Endodermal cell (in vitro differentiated cells): ENCODE data around the gene NEK9. TPM values are rescaled to one million over a fixed set of nuclear protein-coding genes. Genes with fewer than 3 reads are reported as not detected.

Experiments
- DNase-seq: peaks from one replicate; pipeline ENCODE4 v3.0.0-alpha.2; 2017
- H3K27ac ChIP-seq: 2 replicates; pipeline ENCODE4 v1.5.1; 2013; ENCODE audit warnings: mild to moderate bottlenecking, low read depth, low read length, moderate library complexity
- H3K27me3 ChIP-seq: 2 replicates; pipeline ENCODE4 v1.6.1; 2013; ENCODE audit warnings: mild to moderate bottlenecking, low read length, moderate library complexity; ENCODE audit not compliant: insufficient read depth, control insufficient read depth, poor library complexity, severe bottlenecking
- H3K36me3 ChIP-seq: 2 replicates; pipeline ENCODE4 v1.7.0; 2013; ENCODE audit warnings: mild to moderate bottlenecking, low read length, moderate library complexity; ENCODE audit not compliant: control insufficient read depth, insufficient read depth
- H3K4me1 ChIP-seq: one replicate; pipeline ENCODE4 v1.7.0; 2013; ENCODE audit warnings: low read length; ENCODE audit not compliant: control insufficient read depth, insufficient read depth
- H3K4me3 ChIP-seq: 2 replicates; pipeline ENCODE4 v1.5.1; 2013; ENCODE audit warnings: mild to moderate bottlenecking, low read length, moderate library complexity
- H3K9ac ChIP-seq: 2 replicates; pipeline ENCODE4 v1.6.1; 2013; ENCODE audit warnings: mild to moderate bottlenecking, low read length, moderate library complexity; ENCODE audit not compliant: poor library complexity, severe bottlenecking; ENCODE audit errors: extremely low read depth
- H3K9me3 ChIP-seq: 2 replicates; pipeline ENCODE4 v1.6.1; 2013; ENCODE audit warnings: mild to moderate bottlenecking, low read length, moderate library complexity; ENCODE audit not compliant: control insufficient read depth
- H3K27ac Mint-ChIP-seq: 2 replicates; pipeline ENCODE4 v1.8.0; 2020; ENCODE audit warnings: mixed read lengths
- H3K27me3 Mint-ChIP-seq: 2 replicates; pipeline ENCODE4 v1.8.0; 2021; ENCODE audit warnings: mild to moderate bottlenecking, mixed read lengths; ENCODE audit not compliant: insufficient read depth
- H3K36me3 Mint-ChIP-seq: 2 replicates; pipeline ENCODE4 v1.8.0; 2020; ENCODE audit warnings: low read depth, mixed read lengths
- H3K4me1 Mint-ChIP-seq: 2 replicates; pipeline ENCODE4 v1.8.0; 2020; ENCODE audit warnings: mixed read lengths
- H3K4me3 Mint-ChIP-seq: 2 replicates; pipeline ENCODE4 v1.8.0; 2020; ENCODE audit warnings: mild to moderate bottlenecking, moderate library complexity, mixed read lengths
- H3K9me3 Mint-ChIP-seq: 2 replicates; pipeline ENCODE4 v1.8.0; 2020; ENCODE audit warnings: mild to moderate bottlenecking, mixed read lengths
- WGBS, 2 experiments: methylation state at CpG; one replicate each; pipeline versions ENCODE4 v1.1.5 to v1.1.7; 2013; ENCODE audit warnings: missing lambda C conversion rate in 2 of 2, mixed read lengths in 1 of 2; ENCODE audit not compliant: insufficient coverage in 1 of 2, insufficient read length in 1 of 2; 5-methylcytosine and 5-hydroxymethylcytosine counted together
- total RNA-seq, 2 donors: library from RNA; stranded (reverse); fragmentation: NEBNext Ultra II Directional in 1 of 2; extraction: Animal tissue kit (Norgen Biotek cat#: 25700) in 1 of 2; gene quantifications; 2 replicates in 1 of 2; 3 replicates in 1 of 2; pipeline ENCODE4 v1.2.1, GENCODE V29; 2021
- TF ChIP-seq, protein P1 (sequence below): fragments of 200-600 bp; sonication (generic); conservative IDR thresholded peaks from 2 replicates; pipeline ENCODE4 v1.5.0; 2021; ENCODE audit warnings: antibody characterized with exemption, mild to moderate bottlenecking

Gene NEK9
- total RNA-seq, 2 donors from 2014 or later, result 74.1 to 97.5 TPM

DNA sequence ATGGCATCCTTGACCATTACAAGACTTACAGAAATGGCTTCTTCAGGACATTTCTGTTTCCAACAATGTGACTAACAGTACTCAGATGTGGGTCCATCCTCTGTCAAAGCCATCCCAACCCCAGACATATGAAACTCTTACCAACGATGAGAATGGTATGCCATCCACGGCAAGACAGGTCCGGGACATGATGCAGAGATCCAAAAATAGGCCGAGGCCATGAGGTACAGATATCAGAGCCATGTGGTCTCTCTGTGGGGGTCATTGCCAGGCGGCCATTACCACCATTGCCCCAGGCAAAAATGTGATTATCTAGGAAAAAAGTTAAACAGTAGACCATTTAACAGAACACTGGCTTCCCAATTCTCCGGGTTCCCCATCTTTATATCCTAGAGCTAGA lies 29.9 kb downstream of the NEK9 start:
- H3K27me3 ChIP-seq, result no peaks in the 10 kb centered on the region
- H3K4me3 ChIP-seq, result no peak overlapping the region
- Mint-ChIP-seq H3K9me3 (no peaks in the 10 kb centered on the region), H3K4me3 (no peak overlapping the region), H3K27ac (no peak overlapping the region), H3K36me3 (peaks cover 62% of the 10 kb centered on the region), H3K4me1 (peaks cover 8% of the 10 kb centered on the region), H3K27me3 (no peaks in the 10 kb centered on the region)
- H3K4me1 ChIP-seq, result peaks cover 4% of the 10 kb centered on the region
- TF ChIP-seq, protein P1, sequence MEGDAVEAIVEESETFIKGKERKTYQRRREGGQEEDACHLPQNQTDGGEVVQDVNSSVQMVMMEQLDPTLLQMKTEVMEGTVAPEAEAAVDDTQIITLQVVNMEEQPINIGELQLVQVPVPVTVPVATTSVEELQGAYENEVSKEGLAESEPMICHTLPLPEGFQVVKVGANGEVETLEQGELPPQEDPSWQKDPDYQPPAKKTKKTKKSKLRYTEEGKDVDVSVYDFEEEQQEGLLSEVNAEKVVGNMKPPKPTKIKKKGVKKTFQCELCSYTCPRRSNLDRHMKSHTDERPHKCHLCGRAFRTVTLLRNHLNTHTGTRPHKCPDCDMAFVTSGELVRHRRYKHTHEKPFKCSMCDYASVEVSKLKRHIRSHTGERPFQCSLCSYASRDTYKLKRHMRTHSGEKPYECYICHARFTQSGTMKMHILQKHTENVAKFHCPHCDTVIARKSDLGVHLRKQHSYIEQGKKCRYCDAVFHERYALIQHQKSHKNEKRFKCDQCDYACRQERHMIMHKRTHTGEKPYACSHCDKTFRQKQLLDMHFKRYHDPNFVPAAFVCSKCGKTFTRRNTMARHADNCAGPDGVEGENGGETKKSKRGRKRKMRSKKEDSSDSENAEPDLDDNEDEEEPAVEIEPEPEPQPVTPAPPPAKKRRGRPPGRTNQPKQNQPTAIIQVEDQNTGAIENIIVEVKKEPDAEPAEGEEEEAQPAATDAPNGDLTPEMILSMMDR, result no peak
- 85 to 96% methylated on average over 3 to 6 of the region's 6 CpGs for WGBS, 2 experiments
- no peaks in the 10 kb centered on the region for H3K9me3 ChIP-seq
- peaks cover 74% of the 10 kb centered on the region for H3K36me3 ChIP-seq
- H3K9ac ChIP-seq, result no peak overlapping the region
- DNase-seq, result no peak
- H3K27ac ChIP-seq, result no peak overlapping the region

DNA sequence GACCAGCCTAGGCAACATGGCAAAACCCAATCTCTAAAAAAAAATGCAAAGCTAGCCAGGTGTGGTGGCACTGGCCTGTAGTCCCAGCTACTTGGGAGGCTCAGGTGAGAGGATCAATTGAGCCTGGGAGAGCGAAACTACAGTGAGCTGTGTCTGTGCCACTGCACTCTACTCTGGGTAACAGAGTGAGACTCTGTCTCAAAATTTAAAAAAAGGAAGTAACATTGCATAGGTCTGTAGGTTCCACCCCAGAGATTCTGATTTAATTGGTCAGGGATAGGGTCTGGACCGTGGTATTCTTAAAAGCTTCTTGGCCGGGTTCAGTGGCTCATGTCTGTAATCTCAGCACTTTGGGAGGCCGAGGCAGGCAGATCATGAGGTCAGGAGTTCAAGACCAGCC lies 31.2 kb downstream of the NEK9 start:
- Histone ChIP-seq H3K9ac (no peak overlapping the region), H3K27me3 (no peaks in the 10 kb centered on the region), H3K9me3 (no peaks in the 10 kb centered on the region), H3K36me3 (peaks cover 76% of the 10 kb centered on the region), H3K4me1 (peaks cover 4% of the 10 kb centered on the region), H3K4me3 (no peak overlapping the region), H3K27ac (no peak overlapping the region)
- Mint-ChIP-seq H3K4me3 (no peak overlapping the region), H3K4me1 (peaks cover 8% of the 10 kb centered on the region), H3K36me3 (peaks cover 58% of the 10 kb centered on the region), H3K9me3 (no peaks in the 10 kb centered on the region), H3K27ac (no peak overlapping the region), H3K27me3 (no peaks in the 10 kb centered on the region)
- TF ChIP-seq, protein P1, result no peak
- WGBS, 2 experiments, result 94 to 95% methylated on average over 4 of the region's 4 CpGs
- no peak for DNase-seq

- Histone ChIP-seq H3K9me3 (no peaks in the 10 kb centered on the region), H3K4me1 (peaks cover 4% of the 10 kb centered on the region), H3K27ac (no peak overlapping the region), H3K9ac (no peak overlapping the region), H3K27me3 (no peaks in the 10 kb centered on the region), H3K4me3 (no peak overlapping the region), H3K36me3 (peaks cover 75% of the 10 kb centered on the region)
- H3K9me3 Mint-ChIP-seq, result no peaks in the 10 kb centered on the region
- DNase-seq, result no peak
- H3K4me3 Mint-ChIP-seq, result no peak overlapping the region
- WGBS, 2 experiments, result 100% methylated on average over 1 to 3 of the region's 3 CpGs
- H3K36me3 Mint-ChIP-seq, result peaks cover 57% of the 10 kb centered on the region
- peaks cover 8% of the 10 kb centered on the region for H3K4me1 Mint-ChIP-seq
- TF ChIP-seq, protein P1, result no peak
- no peaks in the 10 kb centered on the region for H3K27me3 Mint-ChIP-seq
- no peak overlapping the region for H3K27ac Mint-ChIP-seq
These were observed 32.0 kb downstream of the NEK9 start for GRCh38 chr14:75094896-75095295.
